AG20443 (cell line): ENCODE measurements around the gene TENT5A.

ENCODE experiments used
- DNase-seq: peaks from one replicate; pipeline ENCODE4 v3.0.0; 2012; ENCODE audit warnings: low spot score, mixed read lengths

The TENT5A gene

GRCh38 chr6:81713205-81713604 is 39.3 kb downstream of the TENT5A start:
- DNase-seq = no peak

DNA sequence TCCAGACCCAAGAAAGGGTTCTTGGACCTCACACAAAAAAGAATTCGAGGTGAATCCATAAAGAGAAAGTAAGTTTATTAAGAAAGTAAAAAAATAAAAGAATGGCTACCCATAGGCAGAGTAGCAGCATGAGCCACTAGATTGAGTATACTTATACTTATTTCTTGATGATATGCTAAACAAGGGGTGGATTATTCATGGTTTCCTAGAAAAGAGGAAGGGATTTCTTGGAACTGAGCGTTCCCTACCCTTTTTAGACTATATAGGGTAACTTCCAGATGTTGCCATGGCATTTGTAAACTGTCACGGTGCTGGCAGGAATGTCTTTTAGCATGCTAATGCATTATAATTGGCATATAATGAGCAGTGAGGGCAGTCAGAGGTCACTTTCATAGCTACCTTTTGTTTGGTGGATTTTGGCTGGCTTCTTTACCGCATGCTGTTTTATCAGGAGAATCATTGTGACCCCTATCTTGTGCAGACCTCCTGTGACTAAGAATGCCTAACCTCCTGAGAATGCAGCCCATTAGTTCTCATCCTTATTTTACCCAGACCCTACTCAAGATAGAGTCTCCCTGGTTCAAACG is 44.3 kb downstream of the TENT5A start:
- no peak for DNase-seq

DNA sequence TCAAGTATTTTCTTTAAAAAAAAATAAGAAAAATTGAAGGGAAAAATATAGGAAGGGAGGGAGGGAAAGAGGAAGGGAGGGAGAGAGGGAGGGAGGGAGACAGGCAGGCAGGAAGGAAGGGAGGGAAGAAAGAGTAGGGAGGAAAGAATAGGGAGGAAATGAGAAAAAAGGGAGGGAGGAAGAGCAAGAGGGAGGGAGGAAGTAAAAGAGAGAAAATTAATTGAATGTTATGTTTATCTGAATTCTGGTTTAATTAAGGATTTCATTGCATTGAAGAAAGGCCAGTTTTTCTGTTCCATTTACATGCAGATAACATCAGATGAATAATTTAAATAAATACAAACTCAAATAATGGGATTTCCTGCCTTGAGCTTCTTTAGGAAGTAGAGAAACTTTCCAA is 47.8 kb downstream of the TENT5A start:
- DNase-seq = no peak

GRCh38 chr6:81700414-81700813 is 52.1 kb downstream of the TENT5A start:
- no peak for DNase-seq

- DNase-seq = no peak
Measured at GRCh38 chr6:81697559-81697958, 54.9 kb downstream of the TENT5A start.

DNA sequence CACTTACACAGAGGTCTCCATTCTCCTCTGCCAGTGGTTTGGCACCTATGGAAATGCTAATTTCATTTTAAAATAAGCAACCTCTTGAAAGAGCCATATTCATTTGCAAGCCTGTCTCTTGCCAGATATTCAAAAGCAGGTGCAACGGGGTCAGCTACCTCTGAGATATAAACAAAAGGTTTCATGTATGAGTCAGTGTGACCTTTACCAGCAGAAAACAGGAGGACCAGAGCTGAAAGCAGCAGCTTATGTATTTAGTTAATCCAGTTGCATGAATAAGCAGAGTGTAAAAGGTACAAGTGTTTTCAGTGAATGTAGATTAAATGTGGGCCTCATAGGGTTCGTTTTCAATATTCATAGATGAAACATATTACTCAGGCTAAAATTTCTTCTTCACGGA is 56.0 kb downstream of the TENT5A start:
- no peak for DNase-seq
